ENCODE measurements around the gene SH3RF1.

The SH3RF1 gene

GRCh38 chr4:169174247-169174646, 96.5 kb downstream of the SH3RF1 start:
- Histone ChIP-seq H3K4me2 (ENCODE audit: insufficient read depth, low read length) (no peak overlapping the region), H3K79me2 (ENCODE audit: insufficient read depth, low read length) (no peaks in the 10 kb centered on the region), H3K27me3 (ENCODE audit: insufficient read depth, low read length, poor library complexity) (no peaks in the 10 kb centered on the region), H4K20me1 (ENCODE audit: insufficient read depth, low read length) (no peaks in the 10 kb centered on the region), H2AFZ (ENCODE audit: low read depth, low read length) (no peak overlapping the region), H3K36me3 (ENCODE audit: insufficient read depth, low read length) (no peaks in the 10 kb centered on the region), H3K4me3 (ENCODE audit: low read depth in 1 of 2, low read length in 2 of 2) (no peak overlapping the region), H3K9me3 (ENCODE audit: insufficient read depth, low read length, severe bottlenecking) (no peaks in the 10 kb centered on the region), H3K9ac (ENCODE audit: low read depth, low read length) (no peak overlapping the region), H3K4me1 (ENCODE audit: insufficient read depth, low read length) (no peaks in the 10 kb centered on the region), H3K27ac (ENCODE audit: low read length) (no peak overlapping the region)
- no peak for TF ChIP-seq EZH2 (IDR thresholded peaks at IDR 0.05; ENCODE audit: borderline replicate concordance, low read depth, low read length, severe bottlenecking)
- TF ChIP-seq CTCF (IDR thresholded peaks at IDR 0.05; ENCODE audit: borderline replicate concordance, extremely low read depth, low read length, poor library complexity, severe bottlenecking), result no peak
- DNase-seq, result no peak
- ATAC-seq (ENCODE audit: insufficient read depth, low read depth), result no peak

DNA sequence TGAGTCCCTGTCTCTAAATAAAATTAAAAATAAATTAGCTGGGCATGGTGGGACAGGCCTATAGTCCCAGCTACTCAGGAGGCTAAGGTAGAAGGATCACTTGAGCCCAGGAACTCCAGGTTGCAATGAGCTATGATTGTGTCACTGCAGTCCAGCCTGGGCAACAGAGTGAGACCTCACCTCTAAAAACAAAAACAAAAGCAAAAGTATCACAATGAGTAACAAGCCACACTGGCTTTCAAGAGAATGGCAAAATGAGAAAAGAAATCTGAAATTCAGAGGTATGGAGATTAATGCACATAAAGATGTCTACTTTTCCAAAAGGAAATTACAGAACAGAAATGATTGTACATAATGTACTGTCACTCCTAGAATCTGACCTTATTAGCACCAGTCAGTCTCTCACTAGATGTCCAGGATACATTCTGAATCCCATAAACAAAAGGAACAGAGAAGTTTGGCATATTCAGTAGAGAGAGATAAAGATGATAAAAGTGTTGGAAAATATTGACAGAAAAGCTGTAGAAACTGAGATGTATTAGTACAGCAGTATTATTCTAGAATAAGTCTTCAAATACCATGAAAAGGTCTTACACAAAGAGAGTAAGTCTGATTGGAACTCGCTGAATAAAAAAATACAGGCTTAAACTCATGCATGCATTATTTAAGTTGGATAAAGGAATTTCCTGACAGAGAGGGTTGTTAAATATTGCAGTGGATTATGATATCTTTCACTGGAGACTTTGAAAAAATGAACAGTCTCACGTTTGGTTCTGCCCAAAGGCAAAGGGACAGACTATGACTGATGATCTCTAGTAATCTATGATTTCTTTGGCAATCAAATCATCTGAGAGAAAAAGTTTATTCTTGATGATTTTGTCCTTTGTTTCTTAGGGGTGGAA, 102.5 kb downstream of the SH3RF1 start:
- Histone ChIP-seq H3K27me3 (ENCODE audit: insufficient read depth, low read length, poor library complexity) (no peaks in the 10 kb centered on the region), H3K9ac (ENCODE audit: low read depth, low read length) (no peak overlapping the region), H2AFZ (ENCODE audit: low read depth, low read length) (no peak overlapping the region), H3K36me3 (ENCODE audit: insufficient read depth, low read length) (no peaks in the 10 kb centered on the region), H3K4me2 (ENCODE audit: insufficient read depth, low read length) (no peak overlapping the region), H4K20me1 (ENCODE audit: insufficient read depth, low read length) (no peaks in the 10 kb centered on the region), H3K9me3 (ENCODE audit: insufficient read depth, low read length, severe bottlenecking) (no peaks in the 10 kb centered on the region), H3K4me1 (ENCODE audit: insufficient read depth, low read length) (no peaks in the 10 kb centered on the region), H3K4me3 (ENCODE audit: low read depth in 1 of 2, low read length in 2 of 2) (no peak overlapping the region), H3K27ac (ENCODE audit: low read length) (no peak overlapping the region), H3K79me2 (ENCODE audit: insufficient read depth, low read length) (no peaks in the 10 kb centered on the region)
- TF ChIP-seq CTCF (IDR thresholded peaks at IDR 0.05; ENCODE audit: borderline replicate concordance, extremely low read depth, low read length, poor library complexity, severe bottlenecking) (no peak), EZH2 (IDR thresholded peaks at IDR 0.05; ENCODE audit: borderline replicate concordance, low read depth, low read length, severe bottlenecking) (no peak)
- ATAC-seq (ENCODE audit: insufficient read depth, low read depth), result no peak
- DNase-seq, result no peak

DNA sequence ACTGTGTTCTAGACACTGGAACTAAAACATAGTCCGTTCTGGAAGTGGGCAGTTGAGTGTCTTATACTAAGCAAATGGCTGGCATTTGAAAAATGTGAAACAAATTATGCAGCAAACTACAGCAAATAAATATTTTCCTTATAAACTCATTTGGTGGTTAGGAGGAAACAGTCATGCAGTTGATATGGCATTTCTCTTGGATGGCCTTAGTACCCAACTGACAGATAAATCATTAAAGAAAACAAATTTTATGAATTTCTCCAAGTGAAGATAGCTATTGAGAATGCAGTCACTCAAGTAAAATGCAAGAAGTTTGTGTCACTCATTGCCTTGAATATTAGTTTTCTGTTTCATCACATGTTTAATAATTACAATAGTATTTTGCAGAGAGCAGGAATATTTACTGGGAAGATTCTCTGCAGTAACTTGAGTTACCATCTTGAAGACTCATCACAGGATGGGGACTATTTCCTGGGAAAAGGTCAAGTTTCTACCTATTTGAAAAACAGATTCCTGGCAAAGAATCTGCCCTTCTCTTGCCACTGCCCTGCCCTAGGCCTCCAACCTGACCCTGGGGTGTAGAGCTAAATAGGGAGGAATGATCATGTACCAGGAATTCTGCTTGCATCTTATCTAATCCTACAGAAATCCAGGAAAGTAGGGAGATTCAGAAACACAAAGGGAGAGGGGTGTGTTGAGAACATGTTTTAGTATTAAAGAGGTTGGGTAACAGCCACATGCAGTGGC, 105.9 kb downstream of the SH3RF1 start:
- Histone ChIP-seq H3K9ac (ENCODE audit: low read depth, low read length) (no peak overlapping the region), H3K4me2 (ENCODE audit: insufficient read depth, low read length) (no peak overlapping the region), H3K27me3 (ENCODE audit: insufficient read depth, low read length, poor library complexity) (no peaks in the 10 kb centered on the region), H3K27ac (ENCODE audit: low read length) (no peak overlapping the region), H4K20me1 (ENCODE audit: insufficient read depth, low read length) (no peaks in the 10 kb centered on the region), H3K4me1 (ENCODE audit: insufficient read depth, low read length) (no peaks in the 10 kb centered on the region), H3K79me2 (ENCODE audit: insufficient read depth, low read length) (no peaks in the 10 kb centered on the region), H2AFZ (ENCODE audit: low read depth, low read length) (no peak overlapping the region), H3K4me3 (ENCODE audit: low read depth in 1 of 2, low read length in 2 of 2) (no peak overlapping the region), H3K9me3 (ENCODE audit: insufficient read depth, low read length, severe bottlenecking) (no peaks in the 10 kb centered on the region), H3K36me3 (ENCODE audit: insufficient read depth, low read length) (no peaks in the 10 kb centered on the region)
- TF ChIP-seq EZH2 (IDR thresholded peaks at IDR 0.05; ENCODE audit: borderline replicate concordance, low read depth, low read length, severe bottlenecking) (no peak), CTCF (IDR thresholded peaks at IDR 0.05; ENCODE audit: borderline replicate concordance, extremely low read depth, low read length, poor library complexity, severe bottlenecking) (no peak)
- no peak for ATAC-seq (ENCODE audit: insufficient read depth, low read depth)
- DNase-seq, result no peak

Measured in DND-41 (cell line).